ENCODE data around the gene SCLT1.
A peak's percentile ranks its signal among the peaks of the same experiment; 100 is the strongest.

SCLT1 gene

GRCh38 chr4:129110931-129111330 lies 17.6 kb upstream of the SCLT1 start:
- Histone ChIP-seq H3K9me3 (ENCODE audit: control insufficient read depth, low read length) (no peaks in the 10 kb centered on the region), H3K27ac (ENCODE audit: low read depth, low read length, severe bottlenecking) (no peak overlapping the region), H3K36me3 (ENCODE audit: control insufficient read depth, insufficient read depth, low read length) (no peaks in the 10 kb centered on the region), H3K4me3 (ENCODE audit: extremely low read depth, insufficient read depth, low read length, poor library complexity, severe bottlenecking) (no peak overlapping the region), H3K4me1 (ENCODE audit: control insufficient read depth, insufficient read depth, low read length, poor library complexity, severe bottlenecking) (no peaks in the 10 kb centered on the region)
- no CpG with 5 or more reads among the region's 3 CpGs for WGBS, 2 experiments (ENCODE audit: insufficient coverage in 2 of 2)

- H3K4me1 ChIP-seq (ENCODE audit: control insufficient read depth, insufficient read depth, low read length, poor library complexity, severe bottlenecking) = no peaks in the 10 kb centered on the region
Measured at GRCh38 chr4:129109965-129110824, 16.9 kb upstream of the SCLT1 start.

GRCh38 chr4:129098531-129099001 lies 5.2 kb upstream of the SCLT1 start:
- Histone ChIP-seq H3K4me3 (ENCODE audit: extremely low read depth, insufficient read depth, low read length, poor library complexity, severe bottlenecking) (no peak overlapping the region), H3K36me3 (ENCODE audit: control insufficient read depth, insufficient read depth, low read length) (no peaks in the 10 kb centered on the region), H3K27ac (ENCODE audit: low read depth, low read length, severe bottlenecking) (no peak overlapping the region), H3K9me3 (ENCODE audit: control insufficient read depth, low read length) (no peaks in the 10 kb centered on the region), H3K4me1 (ENCODE audit: control insufficient read depth, insufficient read depth, low read length, poor library complexity, severe bottlenecking) (no peaks in the 10 kb centered on the region)

More at GRCh38 chr4:129109965-129110824, 16.9 kb upstream of the SCLT1 start:
- Histone ChIP-seq H3K36me3 (ENCODE audit: control insufficient read depth, insufficient read depth, low read length) (no peaks in the 10 kb centered on the region), H3K9me3 (ENCODE audit: control insufficient read depth, low read length) (no peaks in the 10 kb centered on the region), H3K4me3 (ENCODE audit: extremely low read depth, insufficient read depth, low read length, poor library complexity, severe bottlenecking) (no peak overlapping the region), H3K27ac (ENCODE audit: low read depth, low read length, severe bottlenecking) (no peak overlapping the region)
- 76 to 90% methylated on average over 2 to 3 of the region's 3 CpGs for WGBS, 2 experiments (ENCODE audit: insufficient coverage in 2 of 2)

GRCh38 chr4:129095811-129096454 lies 2.6 kb upstream of the SCLT1 start, which contains the start of gene C4orf33:
C4orf33 (plus strand) TSS chr4:129096152; CDS start chr4:129102611, 6,459 bp downstream.
- Histone ChIP-seq H3K4me3 (ENCODE audit: extremely low read depth, insufficient read depth, low read length, poor library complexity, severe bottlenecking) (peak within 1 kb of the TSS; percentile 45), H3K4me1 (ENCODE audit: control insufficient read depth, insufficient read depth, low read length, poor library complexity, severe bottlenecking) (no peaks in the 10 kb centered on the region), H3K27ac (ENCODE audit: low read depth, low read length, severe bottlenecking) (peak within 1 kb of the TSS; percentile 72), H3K36me3 (ENCODE audit: control insufficient read depth, insufficient read depth, low read length) (no peaks in the 10 kb centered on the region), H3K9me3 (ENCODE audit: control insufficient read depth, low read length) (no peaks in the 10 kb centered on the region)
- 0 to 35% methylated on average over 1 to 7 of the region's 14 CpGs for WGBS, 2 experiments (ENCODE audit: insufficient coverage in 2 of 2)

- Histone ChIP-seq H3K4me1 (ENCODE audit: control insufficient read depth, insufficient read depth, low read length, poor library complexity, severe bottlenecking) (no peaks in the 10 kb centered on the region), H3K4me3 (ENCODE audit: extremely low read depth, insufficient read depth, low read length, poor library complexity, severe bottlenecking) (no peak overlapping the region), H3K36me3 (ENCODE audit: control insufficient read depth, insufficient read depth, low read length) (no peaks in the 10 kb centered on the region), H3K27ac (ENCODE audit: low read depth, low read length, severe bottlenecking) (no peak overlapping the region), H3K9me3 (ENCODE audit: control insufficient read depth, low read length) (no peaks in the 10 kb centered on the region)
- WGBS, 2 experiments (ENCODE audit: insufficient coverage in 2 of 2) = no CpG with 5 or more reads among the region's 3 CpGs
Measured at GRCh38 chr4:129094347-129094746, 1.0 kb upstream of the SCLT1 start.

- Histone ChIP-seq H3K4me1 (ENCODE audit: control insufficient read depth, insufficient read depth, low read length, poor library complexity, severe bottlenecking) (no peaks in the 10 kb centered on the region), H3K4me3 (ENCODE audit: extremely low read depth, insufficient read depth, low read length, poor library complexity, severe bottlenecking) (peak overlapping the region; percentile 67), H3K27ac (ENCODE audit: low read depth, low read length, severe bottlenecking) (peak overlapping the region; percentile 98), H3K9me3 (ENCODE audit: control insufficient read depth, low read length) (no peaks in the 10 kb centered on the region), H3K36me3 (ENCODE audit: control insufficient read depth, insufficient read depth, low read length) (no peaks in the 10 kb centered on the region)
- WGBS, 2 experiments (ENCODE audit: insufficient coverage in 2 of 2) = 0 to 1% methylated on average over 8 to 11 of the region's 11 CpGs
Measured at GRCh38 chr4:129092631-129093190, 628 bp downstream of the SCLT1 start.

- H3K4me1 ChIP-seq (ENCODE audit: control insufficient read depth, insufficient read depth, low read length, poor library complexity, severe bottlenecking) = no peaks in the 10 kb centered on the region
Measured at GRCh38 chr4:129087516-129087915, 5.8 kb downstream of the SCLT1 start.

GRCh38 chr4:129085472-129085871 lies 7.9 kb downstream of the SCLT1 start:
- no peak overlapping the region for H3K27ac ChIP-seq (ENCODE audit: low read depth, low read length, severe bottlenecking)
- 100% methylated on average over 2 to 3 of the region's 4 CpGs for WGBS, 2 experiments (ENCODE audit: insufficient coverage in 2 of 2)
- peaks cover 5% of the 10 kb centered on the region for H3K9me3 ChIP-seq (ENCODE audit: control insufficient read depth, low read length)
- H3K4me3 ChIP-seq (ENCODE audit: extremely low read depth, insufficient read depth, low read length, poor library complexity, severe bottlenecking) = no peak overlapping the region
- no peaks in the 10 kb centered on the region for H3K4me1 ChIP-seq (ENCODE audit: control insufficient read depth, insufficient read depth, low read length, poor library complexity, severe bottlenecking)
- H3K36me3 ChIP-seq (ENCODE audit: control insufficient read depth, insufficient read depth, low read length) = peaks cover 12% of the 10 kb centered on the region

More at GRCh38 chr4:129087516-129087915, 5.8 kb downstream of the SCLT1 start:
- no peaks in the 10 kb centered on the region for H3K36me3 ChIP-seq (ENCODE audit: control insufficient read depth, insufficient read depth, low read length)
- H3K9me3 ChIP-seq (ENCODE audit: control insufficient read depth, low read length) = peaks cover 5% of the 10 kb centered on the region
- no peak overlapping the region for H3K27ac ChIP-seq (ENCODE audit: low read depth, low read length, severe bottlenecking)
- no CpG with 5 or more reads among the region's 2 CpGs for WGBS, 2 experiments (ENCODE audit: insufficient coverage in 2 of 2)
- no peak overlapping the region for H3K4me3 ChIP-seq (ENCODE audit: extremely low read depth, insufficient read depth, low read length, poor library complexity, severe bottlenecking)

GRCh38 chr4:129082302-129082701 lies 11.0 kb downstream of the SCLT1 start:
- H3K36me3 ChIP-seq (ENCODE audit: control insufficient read depth, insufficient read depth, low read length) = peaks cover 25% of the 10 kb centered on the region
- H3K9me3 ChIP-seq (ENCODE audit: control insufficient read depth, low read length) = peaks cover 5% of the 10 kb centered on the region
- H3K27ac ChIP-seq (ENCODE audit: low read depth, low read length, severe bottlenecking) = no peak overlapping the region
- WGBS, 2 experiments (ENCODE audit: insufficient coverage in 2 of 2) = 80% methylated on average over 1 of the region's 5 CpGs; no CpG with 5 or more reads in 1 of the 2 experiments
- no peaks in the 10 kb centered on the region for H3K4me1 ChIP-seq (ENCODE audit: control insufficient read depth, insufficient read depth, low read length, poor library complexity, severe bottlenecking)
- no peak overlapping the region for H3K4me3 ChIP-seq (ENCODE audit: extremely low read depth, insufficient read depth, low read length, poor library complexity, severe bottlenecking)

GRCh38 chr4:129080129-129080528 lies 13.2 kb downstream of the SCLT1 start:
- H3K9me3 ChIP-seq (ENCODE audit: control insufficient read depth, low read length) = no peaks in the 10 kb centered on the region
- no peak overlapping the region for H3K4me3 ChIP-seq (ENCODE audit: extremely low read depth, insufficient read depth, low read length, poor library complexity, severe bottlenecking)
- no peaks in the 10 kb centered on the region for H3K4me1 ChIP-seq (ENCODE audit: control insufficient read depth, insufficient read depth, low read length, poor library complexity, severe bottlenecking)
- no peak overlapping the region for H3K27ac ChIP-seq (ENCODE audit: low read depth, low read length, severe bottlenecking)
- peaks cover 25% of the 10 kb centered on the region for H3K36me3 ChIP-seq (ENCODE audit: control insufficient read depth, insufficient read depth, low read length)
